Uterus (tissue), 2 donors: ENCODE results near the gene ZBTB46.

Experiments used
- POLR2A ChIP-seq, 2 donors: fragments of 450-650 bp; IDR thresholded peaks; one replicate each; pipeline ENCODE4 v1.6.1; 2016; ENCODE audit warnings: antibody characterized with exemption in 2 of 2, mild to moderate bottlenecking in 1 of 2, moderate library complexity in 1 of 2
- TF ChIP-seq, protein P1 (sequence below), 4 experiments: fragments of 200-600 bp in 2 of 4; fragments of 450-650 bp in 2 of 4; sonication (generic) in 2 of 4; IDR thresholded peaks; one replicate each; pipeline ENCODE4 v1.5.1; 2016 to 2019; ENCODE audit warnings: antibody characterized with exemption in 4 of 4, mild to moderate bottlenecking in 2 of 4, moderate library complexity in 1 of 4

DNA sequence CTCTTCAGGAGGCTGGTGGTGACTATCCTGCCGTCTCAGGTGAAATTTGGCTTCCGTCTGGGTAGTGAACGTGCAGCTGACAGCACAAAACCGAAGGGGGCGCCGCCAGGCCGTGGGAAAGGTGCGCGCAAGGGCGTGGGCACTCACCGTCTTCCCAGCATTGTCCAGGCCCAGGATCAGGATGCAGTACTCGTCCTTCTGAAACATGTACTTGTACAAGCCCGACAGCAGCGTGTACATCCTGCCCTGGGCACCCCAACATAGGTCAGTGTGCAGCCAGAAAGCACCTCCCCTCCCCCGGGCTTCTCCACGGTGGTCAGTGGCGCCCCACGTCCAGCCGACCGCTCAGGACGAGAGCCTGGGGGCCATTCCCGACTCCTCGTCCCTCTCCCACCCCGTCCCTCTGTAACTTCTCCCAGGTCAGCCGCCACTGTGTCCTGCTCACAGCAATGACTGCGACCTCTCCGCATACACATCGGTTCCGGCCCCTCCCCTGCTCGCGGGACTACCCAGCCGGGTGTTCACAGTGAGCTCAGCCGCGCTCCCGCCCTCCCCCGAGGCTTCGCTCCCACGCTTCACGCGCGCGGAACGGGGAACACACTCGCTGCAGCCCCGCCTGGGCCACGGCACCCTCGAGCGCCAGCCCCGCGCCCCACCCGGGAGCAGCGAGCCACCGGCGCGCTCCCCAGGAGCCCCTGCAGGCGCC is 124.1 kb downstream of the ZBTB46 start:
- TF ChIP-seq, protein P1, sequence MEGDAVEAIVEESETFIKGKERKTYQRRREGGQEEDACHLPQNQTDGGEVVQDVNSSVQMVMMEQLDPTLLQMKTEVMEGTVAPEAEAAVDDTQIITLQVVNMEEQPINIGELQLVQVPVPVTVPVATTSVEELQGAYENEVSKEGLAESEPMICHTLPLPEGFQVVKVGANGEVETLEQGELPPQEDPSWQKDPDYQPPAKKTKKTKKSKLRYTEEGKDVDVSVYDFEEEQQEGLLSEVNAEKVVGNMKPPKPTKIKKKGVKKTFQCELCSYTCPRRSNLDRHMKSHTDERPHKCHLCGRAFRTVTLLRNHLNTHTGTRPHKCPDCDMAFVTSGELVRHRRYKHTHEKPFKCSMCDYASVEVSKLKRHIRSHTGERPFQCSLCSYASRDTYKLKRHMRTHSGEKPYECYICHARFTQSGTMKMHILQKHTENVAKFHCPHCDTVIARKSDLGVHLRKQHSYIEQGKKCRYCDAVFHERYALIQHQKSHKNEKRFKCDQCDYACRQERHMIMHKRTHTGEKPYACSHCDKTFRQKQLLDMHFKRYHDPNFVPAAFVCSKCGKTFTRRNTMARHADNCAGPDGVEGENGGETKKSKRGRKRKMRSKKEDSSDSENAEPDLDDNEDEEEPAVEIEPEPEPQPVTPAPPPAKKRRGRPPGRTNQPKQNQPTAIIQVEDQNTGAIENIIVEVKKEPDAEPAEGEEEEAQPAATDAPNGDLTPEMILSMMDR (IDR thresholded peaks at IDR 0.05): no peak
- no peak for TF ChIP-seq POLR2A (IDR thresholded peaks at IDR 0.05)
